Measurements from ENCODE around the gene ZBTB40.

DNA sequence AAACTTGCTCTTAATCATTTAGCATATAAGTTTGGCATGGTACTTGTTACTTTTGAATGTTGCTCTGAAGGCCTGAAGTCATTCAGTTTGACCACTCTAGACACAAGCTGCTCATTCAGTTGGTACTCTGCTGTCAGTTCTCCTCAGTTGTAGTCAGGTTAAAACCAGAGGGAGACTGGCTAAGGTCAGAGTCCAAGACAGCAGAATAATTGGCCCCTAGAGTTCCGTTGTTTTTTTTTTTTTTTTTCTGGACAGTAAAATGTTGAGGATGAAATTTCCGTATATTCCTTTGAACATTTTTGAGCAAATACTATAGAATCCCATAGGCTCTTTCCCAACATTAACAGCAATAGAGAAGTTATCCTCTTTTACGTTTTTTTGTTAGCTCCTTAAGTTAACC lies 9.4 kb downstream of the ZBTB40 start:
- TF ChIP-seq POLR2A (IDR thresholded peaks at IDR 0.05), result no peak
- TF ChIP-seq, protein P1, sequence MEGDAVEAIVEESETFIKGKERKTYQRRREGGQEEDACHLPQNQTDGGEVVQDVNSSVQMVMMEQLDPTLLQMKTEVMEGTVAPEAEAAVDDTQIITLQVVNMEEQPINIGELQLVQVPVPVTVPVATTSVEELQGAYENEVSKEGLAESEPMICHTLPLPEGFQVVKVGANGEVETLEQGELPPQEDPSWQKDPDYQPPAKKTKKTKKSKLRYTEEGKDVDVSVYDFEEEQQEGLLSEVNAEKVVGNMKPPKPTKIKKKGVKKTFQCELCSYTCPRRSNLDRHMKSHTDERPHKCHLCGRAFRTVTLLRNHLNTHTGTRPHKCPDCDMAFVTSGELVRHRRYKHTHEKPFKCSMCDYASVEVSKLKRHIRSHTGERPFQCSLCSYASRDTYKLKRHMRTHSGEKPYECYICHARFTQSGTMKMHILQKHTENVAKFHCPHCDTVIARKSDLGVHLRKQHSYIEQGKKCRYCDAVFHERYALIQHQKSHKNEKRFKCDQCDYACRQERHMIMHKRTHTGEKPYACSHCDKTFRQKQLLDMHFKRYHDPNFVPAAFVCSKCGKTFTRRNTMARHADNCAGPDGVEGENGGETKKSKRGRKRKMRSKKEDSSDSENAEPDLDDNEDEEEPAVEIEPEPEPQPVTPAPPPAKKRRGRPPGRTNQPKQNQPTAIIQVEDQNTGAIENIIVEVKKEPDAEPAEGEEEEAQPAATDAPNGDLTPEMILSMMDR (IDR thresholded peaks at IDR 0.05), result no peak

Data from Peyer's patch (tissue), 4 donors.